HCT116 (cell line): ENCODE data around the gene MYO1B. TPM values are rescaled to one million over a fixed set of nuclear protein-coding genes. Genes with fewer than 3 reads are reported as not detected.

Experiments used
- ATAC-seq: fragments of 200-7000 bp; cut with Tn5 transposase; 2 replicates; pipeline ENCODE4 v1.9.1; 2020; ENCODE audit warnings: mild to moderate bottlenecking, moderate library complexity
- BruUV-seq: library from RNA; stranded (reverse); fragments of 400-500 nt; replicated peaks from 2 replicates; lab custom pipeline; 2021; lab: Mats Ljungman, UMichigan
- CTCF ChIA-PET: fragments of 300-600 bp; sonication (Branson Sonifier 250); formaldehyde crosslinking; loops from one replicate; lab custom pipeline; 2021; ENCODE audit warnings: antibody characterized with exemption; lab: Charles Lee
- POLR2A ChIA-PET: fragments of 300-600, 350-600 bp; sonication (Branson Sonifier 250); formaldehyde crosslinking; loops from one replicate; lab custom pipeline; 2021; ENCODE audit warnings: antibody characterized with exemption; lab: Charles Lee
- RAD21 ChIA-PET, 2 experiments: fragments of 300-600 bp; sonication (Branson Sonifier 250); formaldehyde crosslinking; loops; one replicate each; lab custom pipeline; 2023; ENCODE audit warnings: low total read pairs in 2 of 2; ENCODE audit not compliant: uncharacterized antibody in 2 of 2, unreplicated experiment in 2 of 2, low non-redundant PET in 1 of 2; lab: Charles Lee
- DNase-seq: peaks from one replicate; pipeline ENCODE4 v3.0.0-alpha.2; 2010; ENCODE audit warnings: low read depth, low spot score
- H2AFZ ChIP-seq: fragments of 200-600 bp; shearing (Covaris generic), sonication (generic); 2 replicates; pipeline ENCODE4 v1.6.1; 2017; ENCODE audit warnings: low read depth, mixed run types, mixed read lengths, antibody characterized with exemption, low read length; ENCODE audit not compliant: poor library complexity, severe bottlenecking
- H3K27ac ChIP-seq: 2 replicates; pipeline ENCODE4 v1.5.1; 2012; ENCODE audit warnings: low read depth, low read length
- H3K27me3 ChIP-seq: fragments of 200-600 bp; sonication (generic); 2 replicates; pipeline ENCODE4 v1.6.1; 2016; ENCODE audit warnings: mixed run types, low read length, mixed read lengths; ENCODE audit not compliant: insufficient read depth
- H3K36me3 ChIP-seq, 2 experiments: fragments of 200-500 bp in 1 of 2; fragments of 200-600 bp in 1 of 2; sonication (Bioruptor generic) in 1 of 2; sonication (generic) in 1 of 2; 2 replicates each; pipeline versions ENCODE4 v1.5.1 to v1.6.1; 2014 to 2016; ENCODE audit warnings: low read length in 2 of 2, inconsistent platforms in 1 of 2, mixed read lengths in 1 of 2, mixed run types in 1 of 2; ENCODE audit not compliant: insufficient read depth in 2 of 2, control insufficient read depth in 1 of 2
- H3K4me1 ChIP-seq, 2 experiments: fragments of 200-600 bp in 1 of 2; sonication (generic) in 1 of 2; 2 replicates each; pipeline versions ENCODE4 v1.5.1 to v1.6.1; 2012 to 2017; ENCODE audit warnings: low read length in 2 of 2, inconsistent platforms in 1 of 2, mild to moderate bottlenecking in 1 of 2, mixed read lengths in 1 of 2, mixed run types in 1 of 2, moderate library complexity in 1 of 2; ENCODE audit not compliant: insufficient read depth in 2 of 2, control insufficient read depth in 1 of 2
- H3K4me2 ChIP-seq: fragments of 200-600 bp; sonication (generic); 2 replicates; pipeline ENCODE4 v1.6.1; 2017; ENCODE audit warnings: mixed run types, low read length, mixed read lengths
- H3K4me3 ChIP-seq, 2 experiments: fragments of 200-600 bp in 1 of 2; sonication (generic) in 1 of 2; replicated peaks in 1 of 2; 2 replicates each; pipeline ENCODE4 v1.5.1; 2011 to 2016; ENCODE audit warnings: low read length in 2 of 2, control low read depth in 1 of 2, low read depth in 1 of 2, mild to moderate bottlenecking in 1 of 2, mixed read lengths in 1 of 2, mixed run types in 1 of 2
- H3K79me2 ChIP-seq: fragments of 200-600 bp; sonication (generic); 2 replicates; pipeline ENCODE4 v1.6.1; 2017; ENCODE audit warnings: mild to moderate bottlenecking, mixed run types, low read length, moderate library complexity, mixed read lengths; ENCODE audit not compliant: insufficient read depth
- H3K9ac ChIP-seq: fragments of 200-600 bp; sonication (generic); 2 replicates; pipeline ENCODE4 v1.6.1; 2016; ENCODE audit warnings: low read length, mixed read lengths
- H3K9me2 ChIP-seq: fragments of 200-600 bp; sonication (generic), shearing (Covaris generic); 2 replicates; pipeline ENCODE4 v1.6.1; 2017; ENCODE audit warnings: mixed run types, mild to moderate bottlenecking, moderate library complexity; ENCODE audit not compliant: insufficient read depth
- H3K9me3 ChIP-seq, 2 experiments: fragments of 200-500 bp in 1 of 2; fragments of 200-600 bp in 1 of 2; sonication (Bioruptor generic) in 1 of 2; sonication (generic) in 1 of 2; 2 replicates each; pipeline ENCODE4 v1.6.1; 2014 to 2017; ENCODE audit warnings: low read length in 2 of 2, mixed read lengths in 2 of 2, inconsistent platforms in 1 of 2, low read depth in 1 of 2, mild to moderate bottlenecking in 1 of 2, mixed run types in 1 of 2, moderate library complexity in 1 of 2; ENCODE audit not compliant: control insufficient read depth in 1 of 2, insufficient read depth in 1 of 2
- H4K20me1 ChIP-seq: fragments of 200-600 bp; sonication (generic), shearing (Covaris generic); 2 replicates; pipeline ENCODE4 v1.6.1; 2017; ENCODE audit warnings: mixed run types, mild to moderate bottlenecking, moderate library complexity; ENCODE audit not compliant: insufficient read depth
- CBX3 ChIP-seq: IDR thresholded peaks from 2 replicates; pipeline ENCODE4 v1.6.1; 2012; ENCODE audit warnings: low read depth
- CEBPB ChIP-seq: IDR thresholded peaks from 2 replicates; pipeline ENCODE4 v1.6.1; 2012; ENCODE audit warnings: low read depth
- CTCF ChIP-seq, 3 experiments: fragments of 200-600 bp in 1 of 3; sonication (generic) in 1 of 3; IDR thresholded peaks in 2 of 3; conservative IDR thresholded peaks in 1 of 3; 2 replicates each; pipeline ENCODE4 v1.5.1; 2012 to 2017; ENCODE audit warnings: low read depth in 2 of 3, low read length in 2 of 3, antibody characterized with exemption in 1 of 3, borderline replicate concordance in 1 of 3, control low read depth in 1 of 3, mild to moderate bottlenecking in 1 of 3, mixed read lengths in 1 of 3, mixed run types in 1 of 3, moderate library complexity in 1 of 3; ENCODE audit not compliant: insufficient read depth in 1 of 3
- EGR1 ChIP-seq: IDR thresholded peaks from 2 replicates; pipeline ENCODE4 v1.6.1; 2012; ENCODE audit warnings: low read depth
- ELF1 ChIP-seq: IDR thresholded peaks from 2 replicates; pipeline ENCODE4 v1.6.1; 2012; ENCODE audit warnings: low read depth, borderline replicate concordance
- EZH2 ChIP-seq: fragments of 200-600 bp; sonication (generic); IDR thresholded peaks from 2 replicates; pipeline ENCODE4 v1.6.1; 2017; ENCODE audit warnings: antibody characterized with exemption, mixed run types
- MAX ChIP-seq: IDR thresholded peaks from 2 replicates; pipeline ENCODE4 v1.6.1; 2012
- POLR2A ChIP-seq: IDR thresholded peaks from 2 replicates; pipeline ENCODE4 v1.7.0; 2011; ENCODE audit warnings: borderline replicate concordance; ENCODE audit not compliant: insufficient read depth, insufficient read length; ENCODE audit errors: extremely low read depth
- POLR2AphosphoS5 ChIP-seq: IDR thresholded peaks from 2 replicates; pipeline ENCODE4 v1.6.1; 2011; ENCODE audit warnings: mild to moderate bottlenecking, low read depth, low read length, moderate library complexity
- REST ChIP-seq: IDR thresholded peaks from 2 replicates; pipeline ENCODE4 v1.6.1; 2012; ENCODE audit warnings: low read depth
- SIN3A ChIP-seq: IDR thresholded peaks from 2 replicates; pipeline ENCODE4 v1.6.1; 2012; ENCODE audit warnings: low read depth
- TCF7L2 ChIP-seq: IDR thresholded peaks from 2 replicates; pipeline ENCODE4 v1.7.0; 2011; ENCODE audit warnings: borderline replicate concordance, inconsistent platforms; ENCODE audit not compliant: insufficient read depth, insufficient read length; ENCODE audit errors: extremely low read depth
- YY1 ChIP-seq: IDR thresholded peaks from 2 replicates; pipeline ENCODE4 v1.6.1; 2011; ENCODE audit warnings: low read length, low read depth, moderate library complexity, mild to moderate bottlenecking; ENCODE audit not compliant: insufficient replicate concordance; ENCODE audit errors: extremely low read depth
- ZBTB33 ChIP-seq: IDR thresholded peaks from 2 replicates; pipeline ENCODE4 v1.6.1; 2011; ENCODE audit warnings: mild to moderate bottlenecking, low read length, moderate library complexity; ENCODE audit not compliant: insufficient replicate concordance; ENCODE audit errors: extremely low read depth
- ZNF274 ChIP-seq: fragments of 200-500 bp; sonication (Bioruptor generic); IDR thresholded peaks from 2 replicates; pipeline ENCODE4 v1.6.1; 2014; ENCODE audit warnings: mild to moderate bottlenecking, low read depth, low read length, inconsistent platforms
- intact Hi-C: fragments of 100-400 bp; cut with micrococcal nuclease; formaldehyde crosslinking; loops from 2 replicates; pipeline ENCODE4 v1.10.0; 2022
- total RNA-seq: library from RNA; stranded (reverse); gene quantifications from one replicate; pipeline ENCODE4 v1.2.1, GENCODE V29; 2021; ENCODE audit not compliant: unreplicated experiment

The MYO1B gene
- total RNA-seq, 1 experiment from 2014 or later: 51.7 TPM

- no peak for TF ChIP-seq POLR2AphosphoS5
Measured at GRCh38 chr2:191202881-191203397, 42.3 kb upstream of the MYO1B start (continued).

- Histone ChIP-seq H2AFZ (no peak overlapping the region), H3K79me2 (no peaks in the 10 kb centered on the region), H3K9me2 (no peaks in the 10 kb centered on the region), H3K4me3 (no peak overlapping the region), H3K9me3 (no peaks in the 10 kb centered on the region), H4K20me1 (no peaks in the 10 kb centered on the region), H3K27me3 (no peaks in the 10 kb centered on the region), H3K4me2 (no peak overlapping the region), H3K36me3 (no peaks in the 10 kb centered on the region), H3K9ac (no peak overlapping the region), H3K4me1 (no peaks in the 10 kb centered on the region), H3K27ac (no peak overlapping the region)
- TF ChIP-seq EZH2: no peak
- TF ChIP-seq CTCF (IDR thresholded peaks at IDR 0.05 in 2 of 3, conservative IDR thresholded peaks at IDR 0.05 in 1 of 3; ENCODE audit: borderline replicate concordance in 1 of 3, insufficient read depth in 1 of 3, low read depth in 2 of 3, low read length in 2 of 3): no peak
- no peak for TF ChIP-seq POLR2A
- no peak for TF ChIP-seq CEBPB
- no peak for TF ChIP-seq SIN3A
- TF ChIP-seq TCF7L2: no peak
- TF ChIP-seq MAX: no peak
- TF ChIP-seq EGR1: no peak
- TF ChIP-seq POLR2AphosphoS5: no peak
- TF ChIP-seq ZNF274: no peak
- no peak for TF ChIP-seq REST
- no peak for TF ChIP-seq ZBTB33
- no peak for TF ChIP-seq YY1
- no peak for TF ChIP-seq ELF1
- no peak for TF ChIP-seq CBX3
- CTCF ChIA-PET: interaction anchor here (1.8 kb wide), 1 partner anchor 13 kb away, joined by 5 read pairs; no protein-coding TSS in a partner anchor
- RAD21 ChIA-PET: no interaction called here
- POLR2A ChIA-PET: no interaction called here
- intact Hi-C loops: no loop called here
- ATAC-seq (no peak), DNase-seq (no peak)
- no TSS peak for BruUV-seq
Measured at GRCh38 chr2:191204433-191204832, 40.8 kb upstream of the MYO1B start.
